Loucy (cell line): ENCODE measurements around the gene MYO9A.

Source experiments
- H2AFZ ChIP-seq: fragments of 200-600 bp; sonication (generic); 2 replicates; pipeline ENCODE4 v1.6.0; 2016; ENCODE audit warnings: antibody characterized with exemption, mild to moderate bottlenecking, low read length, moderate library complexity
- H3F3A ChIP-seq: fragments of 200-600 bp; 2 replicates; pipeline ENCODE4 v1.6.0; 2016; ENCODE audit warnings: antibody characterized with exemption, low read depth, mild to moderate bottlenecking
- H3K27me3 ChIP-seq: fragments of 200-600 bp; sonication (generic); 2 replicates; pipeline ENCODE4 v1.6.1; 2014; ENCODE audit warnings: low read length, mild to moderate bottlenecking; ENCODE audit not compliant: insufficient read depth, poor library complexity, severe bottlenecking
- H3K36me3 ChIP-seq: fragments of 200-600 bp; sonication (generic); 2 replicates; pipeline ENCODE4 v1.6.1; 2016; ENCODE audit warnings: low read length; ENCODE audit not compliant: insufficient read depth
- H3K4me1 ChIP-seq: fragments of 200-600 bp; sonication (generic); 2 replicates; pipeline ENCODE4 v1.5.1; 2014; ENCODE audit warnings: low read length, mild to moderate bottlenecking; ENCODE audit not compliant: insufficient read depth, poor library complexity, severe bottlenecking
- H3K4me2 ChIP-seq: fragments of 200-600 bp; sonication (generic); 2 replicates; pipeline ENCODE4 v1.6.0; 2014; ENCODE audit warnings: antibody characterized with exemption, low read length, low read depth, mild to moderate bottlenecking; ENCODE audit not compliant: poor library complexity, severe bottlenecking
- H3K4me3 ChIP-seq: fragments of 200-600 bp; sonication (generic); 2 replicates; pipeline ENCODE4 v1.5.1; 2014; ENCODE audit warnings: low read length, mild to moderate bottlenecking, mixed read lengths; ENCODE audit not compliant: poor library complexity, severe bottlenecking
- H3K79me2 ChIP-seq: fragments of 200-600 bp; sonication (generic); 2 replicates; pipeline ENCODE4 v1.6.1; 2014; ENCODE audit warnings: low read length; ENCODE audit not compliant: insufficient read depth
- H3K9ac ChIP-seq: fragments of 200-600 bp; sonication (generic); 2 replicates; pipeline ENCODE4 v1.6.0; 2014; ENCODE audit warnings: mild to moderate bottlenecking, low read depth, low read length, moderate library complexity; ENCODE audit not compliant: poor library complexity, severe bottlenecking
- H3K9me2 ChIP-seq: fragments of 200-600 bp; sonication (generic); replicated peaks from 2 replicates; pipeline ENCODE4 v1.6.1; 2016; ENCODE audit warnings: low read depth, low read length, mixed read lengths
- H3K9me3 ChIP-seq: fragments of 200-600 bp; sonication (generic); 2 replicates; pipeline ENCODE4 v1.6.1; 2014; ENCODE audit warnings: mild to moderate bottlenecking, antibody characterized with exemption, low read length, low read depth; ENCODE audit not compliant: insufficient read depth
- H4K20me1 ChIP-seq: fragments of 200-600 bp; sonication (generic); 2 replicates; pipeline ENCODE4 v1.6.0; 2014; ENCODE audit warnings: antibody characterized with exemption, low read length, mild to moderate bottlenecking; ENCODE audit not compliant: insufficient read depth, poor library complexity, severe bottlenecking
- CTCF ChIP-seq: fragments of 200-600 bp; sonication (generic); conservative IDR thresholded peaks from 2 replicates; pipeline ENCODE4 v1.5.1; 2014; ENCODE audit warnings: mild to moderate bottlenecking, antibody characterized with exemption, low read length
- EZH2phosphoT487 ChIP-seq: fragments of 200-600 bp; IDR thresholded peaks from 2 replicates; pipeline ENCODE4 v1.6.1; 2018; ENCODE audit warnings: antibody characterized with exemption, mild to moderate bottlenecking, moderate library complexity, borderline replicate concordance

The MYO9A gene

GRCh38 chr15:72155635-72156616 lies 38.0 kb upstream of the MYO9A start:
- Histone ChIP-seq H3K9me2 (no peaks in the 10 kb centered on the region), H3K27me3 (no peaks in the 10 kb centered on the region), H3K9ac (peak overlapping the region; percentile 21), H2AFZ (peak overlapping the region; percentile 78), H3K79me2 (no peaks in the 10 kb centered on the region), H3K9me3 (no peaks in the 10 kb centered on the region), H3K4me1 (peaks cover 4% of the 10 kb centered on the region), H3F3A (no peaks in the 10 kb centered on the region), H3K4me2 (peak overlapping the region; percentile 20), H3K4me3 (no peak overlapping the region), H4K20me1 (no peaks in the 10 kb centered on the region), H3K36me3 (no peaks in the 10 kb centered on the region)
- TF ChIP-seq CTCF (peak; percentile 96), EZH2phosphoT487 (no peak)

- no peak overlapping the region for H2AFZ ChIP-seq
- no peaks in the 10 kb centered on the region for H3K79me2 ChIP-seq
- H3K9me2 ChIP-seq = no peaks in the 10 kb centered on the region
- H3K9ac ChIP-seq = no peak overlapping the region
- no peaks in the 10 kb centered on the region for H4K20me1 ChIP-seq
- no peak for TF ChIP-seq CTCF
- H3F3A ChIP-seq = no peaks in the 10 kb centered on the region
- H3K36me3 ChIP-seq = no peaks in the 10 kb centered on the region
- H3K4me2 ChIP-seq = no peak overlapping the region
- H3K27me3 ChIP-seq = no peaks in the 10 kb centered on the region
- H3K4me1 ChIP-seq = peaks cover 4% of the 10 kb centered on the region
- no peaks in the 10 kb centered on the region for H3K9me3 ChIP-seq
- no peak overlapping the region for H3K4me3 ChIP-seq
These were observed 37.2 kb upstream of the MYO9A start for GRCh38 chr15:72155003-72155621.

- H3K4me2 ChIP-seq = no peak overlapping the region
- TF ChIP-seq CTCF = no peak
- no peak for TF ChIP-seq EZH2phosphoT487
- H3K79me2 ChIP-seq = no peaks in the 10 kb centered on the region
- H3K36me3 ChIP-seq = no peaks in the 10 kb centered on the region
- H2AFZ ChIP-seq = no peak overlapping the region
- no peak overlapping the region for H3K4me3 ChIP-seq
- no peak overlapping the region for H3K9ac ChIP-seq
- peaks cover 4% of the 10 kb centered on the region for H3K4me1 ChIP-seq
- no peaks in the 10 kb centered on the region for H3F3A ChIP-seq
- H3K9me2 ChIP-seq = no peaks in the 10 kb centered on the region
- no peaks in the 10 kb centered on the region for H4K20me1 ChIP-seq
- H3K27me3 ChIP-seq = no peaks in the 10 kb centered on the region
- H3K9me3 ChIP-seq = no peaks in the 10 kb centered on the region
These were observed 36.4 kb upstream of the MYO9A start for GRCh38 chr15:72154316-72154715.
